Loucy (cell line): Measurements from ENCODE around the gene PSAPL1.

Experiments
- H2AFZ ChIP-seq: fragments of 200-600 bp; sonication (generic); 2 replicates; pipeline ENCODE4 v1.6.0; 2016; ENCODE audit warnings: antibody characterized with exemption, mild to moderate bottlenecking, low read length, moderate library complexity
- H3F3A ChIP-seq: fragments of 200-600 bp; 2 replicates; pipeline ENCODE4 v1.6.0; 2016; ENCODE audit warnings: antibody characterized with exemption, low read depth, mild to moderate bottlenecking
- H3K27me3 ChIP-seq: fragments of 200-600 bp; sonication (generic); 2 replicates; pipeline ENCODE4 v1.6.1; 2014; ENCODE audit warnings: low read length, mild to moderate bottlenecking; ENCODE audit not compliant: insufficient read depth, poor library complexity, severe bottlenecking
- H3K36me3 ChIP-seq: fragments of 200-600 bp; sonication (generic); 2 replicates; pipeline ENCODE4 v1.6.1; 2016; ENCODE audit warnings: low read length; ENCODE audit not compliant: insufficient read depth
- H3K4me1 ChIP-seq: fragments of 200-600 bp; sonication (generic); 2 replicates; pipeline ENCODE4 v1.5.1; 2014; ENCODE audit warnings: low read length, mild to moderate bottlenecking; ENCODE audit not compliant: insufficient read depth, poor library complexity, severe bottlenecking
- H3K4me2 ChIP-seq: fragments of 200-600 bp; sonication (generic); 2 replicates; pipeline ENCODE4 v1.6.0; 2014; ENCODE audit warnings: antibody characterized with exemption, low read length, low read depth, mild to moderate bottlenecking; ENCODE audit not compliant: poor library complexity, severe bottlenecking
- H3K4me3 ChIP-seq: fragments of 200-600 bp; sonication (generic); 2 replicates; pipeline ENCODE4 v1.5.1; 2014; ENCODE audit warnings: low read length, mild to moderate bottlenecking, mixed read lengths; ENCODE audit not compliant: poor library complexity, severe bottlenecking
- H3K79me2 ChIP-seq: fragments of 200-600 bp; sonication (generic); 2 replicates; pipeline ENCODE4 v1.6.1; 2014; ENCODE audit warnings: low read length; ENCODE audit not compliant: insufficient read depth
- H3K9ac ChIP-seq: fragments of 200-600 bp; sonication (generic); 2 replicates; pipeline ENCODE4 v1.6.0; 2014; ENCODE audit warnings: mild to moderate bottlenecking, low read depth, low read length, moderate library complexity; ENCODE audit not compliant: poor library complexity, severe bottlenecking
- H3K9me2 ChIP-seq: fragments of 200-600 bp; sonication (generic); replicated peaks from 2 replicates; pipeline ENCODE4 v1.6.1; 2016; ENCODE audit warnings: low read depth, low read length, mixed read lengths
- H3K9me3 ChIP-seq: fragments of 200-600 bp; sonication (generic); 2 replicates; pipeline ENCODE4 v1.6.1; 2014; ENCODE audit warnings: mild to moderate bottlenecking, antibody characterized with exemption, low read length, low read depth; ENCODE audit not compliant: insufficient read depth
- H4K20me1 ChIP-seq: fragments of 200-600 bp; sonication (generic); 2 replicates; pipeline ENCODE4 v1.6.0; 2014; ENCODE audit warnings: antibody characterized with exemption, low read length, mild to moderate bottlenecking; ENCODE audit not compliant: insufficient read depth, poor library complexity, severe bottlenecking
- CTCF ChIP-seq: fragments of 200-600 bp; sonication (generic); conservative IDR thresholded peaks from 2 replicates; pipeline ENCODE4 v1.5.1; 2014; ENCODE audit warnings: mild to moderate bottlenecking, antibody characterized with exemption, low read length
- EZH2phosphoT487 ChIP-seq: fragments of 200-600 bp; IDR thresholded peaks from 2 replicates; pipeline ENCODE4 v1.6.1; 2018; ENCODE audit warnings: antibody characterized with exemption, mild to moderate bottlenecking, moderate library complexity, borderline replicate concordance

Gene PSAPL1

GRCh38 chr4:7410446-7410845 lies 24.3 kb downstream of the PSAPL1 start:
- no peak overlapping the region for H3K4me3 ChIP-seq
- H3K9me3 ChIP-seq, result peaks cover 14% of the 10 kb centered on the region; the same call in 1 of the 2 replicates
- no peak overlapping the region for H3K9ac ChIP-seq
- no peaks in the 10 kb centered on the region for H3K79me2 ChIP-seq
- no peaks in the 10 kb centered on the region for H3K9me2 ChIP-seq
- H4K20me1 ChIP-seq, result no peaks in the 10 kb centered on the region
- no peaks in the 10 kb centered on the region for H3K4me1 ChIP-seq
- H3K36me3 ChIP-seq, result no peaks in the 10 kb centered on the region
- H2AFZ ChIP-seq, result no peak overlapping the region
- TF ChIP-seq CTCF, result no peak
- TF ChIP-seq EZH2phosphoT487, result no peak
- no peaks in the 10 kb centered on the region for H3F3A ChIP-seq
- H3K27me3 ChIP-seq, result no peaks in the 10 kb centered on the region
- H3K4me2 ChIP-seq, result no peak overlapping the region

GRCh38 chr4:7408166-7408565 lies 26.6 kb downstream of the PSAPL1 start:
- Histone ChIP-seq H3K4me3 (no peak overlapping the region), H3K9me3 (peaks cover 14% of the 10 kb centered on the region; the same call in 1 of the 2 replicates), H3K36me3 (no peaks in the 10 kb centered on the region), H3F3A (no peaks in the 10 kb centered on the region), H3K79me2 (no peaks in the 10 kb centered on the region), H3K27me3 (no peaks in the 10 kb centered on the region), H3K9me2 (no peaks in the 10 kb centered on the region), H3K4me1 (no peaks in the 10 kb centered on the region), H3K4me2 (no peak overlapping the region), H3K9ac (no peak overlapping the region), H4K20me1 (no peaks in the 10 kb centered on the region), H2AFZ (no peak overlapping the region)
- no peak for TF ChIP-seq CTCF
- TF ChIP-seq EZH2phosphoT487, result no peak

- Histone ChIP-seq H3K9ac (no peak overlapping the region), H2AFZ (no peak overlapping the region), H3K27me3 (no peaks in the 10 kb centered on the region), H3K4me3 (no peak overlapping the region), H4K20me1 (no peaks in the 10 kb centered on the region), H3K79me2 (no peaks in the 10 kb centered on the region), H3K9me2 (no peaks in the 10 kb centered on the region), H3F3A (no peaks in the 10 kb centered on the region), H3K9me3 (no peaks in the 10 kb centered on the region), H3K4me1 (no peaks in the 10 kb centered on the region), H3K4me2 (no peak overlapping the region), H3K36me3 (no peaks in the 10 kb centered on the region)
- no peak for TF ChIP-seq EZH2phosphoT487
- TF ChIP-seq CTCF, result no peak
Observed at GRCh38 chr4:7403001-7403400, 31.7 kb downstream of the PSAPL1 start.
